ENCODE results near the gene HCK.
"Not testable (repeated sequence)": the region's sequence is repeated elsewhere in the genome, so short reads cannot be mapped to it uniquely, and the experiment has no call there.

Gene HCK

GRCh38 chr20:32108814-32109391 lies 56.9 kb downstream of the HCK start:
- no peak for DNase-seq (ENCODE audit: low read depth)

GRCh38 chr20:32109392-32110172 lies 57.5 kb downstream of the HCK start, which contains the start of gene TM9SF4:
TSS of gene TM9SF4 (plus strand) at chr20:32109714. CDS start at chr20:32109741, 27 bp downstream.
- peak; percentile 81 for DNase-seq (ENCODE audit: low read depth)

- DNase-seq (ENCODE audit: low read depth): no peak
Observed at GRCh38 chr20:32110173-32110704, 58.2 kb downstream of the HCK start.

- no peak for DNase-seq (ENCODE audit: low read depth)
Observed at GRCh38 chr20:32110727-32111126, 58.7 kb downstream of the HCK start.

- no peak for DNase-seq (ENCODE audit: low read depth)
Observed at GRCh38 chr20:32111156-32111686, 59.2 kb downstream of the HCK start.

- DNase-seq (ENCODE audit: low read depth): no peak
Observed at GRCh38 chr20:32111753-32112152, 59.7 kb downstream of the HCK start.

GRCh38 chr20:32112841-32113240 lies 60.8 kb downstream of the HCK start:
- DNase-seq (ENCODE audit: low read depth): no peak

GRCh38 chr20:32113591-32114260 lies 61.7 kb downstream of the HCK start:
- DNase-seq (ENCODE audit: low read depth): no peak

GRCh38 chr20:32114305-32114960 lies 62.4 kb downstream of the HCK start:
- no peak for DNase-seq (ENCODE audit: low read depth)

- DNase-seq (ENCODE audit: low read depth): no peak
Observed at GRCh38 chr20:32115211-32115767, 63.2 kb downstream of the HCK start.

GRCh38 chr20:32116079-32116521 lies 64.1 kb downstream of the HCK start:
- DNase-seq (ENCODE audit: low read depth): no peak

GRCh38 chr20:32116796-32117195 lies 64.8 kb downstream of the HCK start:
- DNase-seq (ENCODE audit: low read depth): not testable (repeated sequence)

- not testable (repeated sequence) for DNase-seq (ENCODE audit: low read depth)
Observed at GRCh38 chr20:32118427-32118826, 66.4 kb downstream of the HCK start.

- DNase-seq (ENCODE audit: low read depth): no peak
Observed at GRCh38 chr20:32119734-32120133, 67.7 kb downstream of the HCK start.

GRCh38 chr20:32121908-32122307 lies 69.9 kb downstream of the HCK start:
- DNase-seq (ENCODE audit: low read depth): not testable (repeated sequence)

GRCh38 chr20:32123088-32123487 lies 71.0 kb downstream of the HCK start:
- no peak for DNase-seq (ENCODE audit: low read depth)

- DNase-seq (ENCODE audit: low read depth): no peak
Observed at GRCh38 chr20:32124916-32125454, 72.9 kb downstream of the HCK start.

- DNase-seq (ENCODE audit: low read depth): no peak
Observed at GRCh38 chr20:32125506-32125905, 73.5 kb downstream of the HCK start.

GRCh38 chr20:32126919-32127318 lies 74.9 kb downstream of the HCK start:
- DNase-seq (ENCODE audit: low read depth): no peak

GRCh38 chr20:32127347-32127746 lies 75.3 kb downstream of the HCK start:
- no peak for DNase-seq (ENCODE audit: low read depth)

GRCh38 chr20:32128167-32128566 lies 76.1 kb downstream of the HCK start:
- no peak for DNase-seq (ENCODE audit: low read depth)
